T-helper 22 cell (primary cell): ENCODE results near the gene PTPRN2.

ENCODE experiments used
- DNase-seq: peaks from one replicate; pipeline ENCODE4 v3.0.0-alpha.2; 2020; ENCODE audit warnings: low read depth

PTPRN2 gene

DNA sequence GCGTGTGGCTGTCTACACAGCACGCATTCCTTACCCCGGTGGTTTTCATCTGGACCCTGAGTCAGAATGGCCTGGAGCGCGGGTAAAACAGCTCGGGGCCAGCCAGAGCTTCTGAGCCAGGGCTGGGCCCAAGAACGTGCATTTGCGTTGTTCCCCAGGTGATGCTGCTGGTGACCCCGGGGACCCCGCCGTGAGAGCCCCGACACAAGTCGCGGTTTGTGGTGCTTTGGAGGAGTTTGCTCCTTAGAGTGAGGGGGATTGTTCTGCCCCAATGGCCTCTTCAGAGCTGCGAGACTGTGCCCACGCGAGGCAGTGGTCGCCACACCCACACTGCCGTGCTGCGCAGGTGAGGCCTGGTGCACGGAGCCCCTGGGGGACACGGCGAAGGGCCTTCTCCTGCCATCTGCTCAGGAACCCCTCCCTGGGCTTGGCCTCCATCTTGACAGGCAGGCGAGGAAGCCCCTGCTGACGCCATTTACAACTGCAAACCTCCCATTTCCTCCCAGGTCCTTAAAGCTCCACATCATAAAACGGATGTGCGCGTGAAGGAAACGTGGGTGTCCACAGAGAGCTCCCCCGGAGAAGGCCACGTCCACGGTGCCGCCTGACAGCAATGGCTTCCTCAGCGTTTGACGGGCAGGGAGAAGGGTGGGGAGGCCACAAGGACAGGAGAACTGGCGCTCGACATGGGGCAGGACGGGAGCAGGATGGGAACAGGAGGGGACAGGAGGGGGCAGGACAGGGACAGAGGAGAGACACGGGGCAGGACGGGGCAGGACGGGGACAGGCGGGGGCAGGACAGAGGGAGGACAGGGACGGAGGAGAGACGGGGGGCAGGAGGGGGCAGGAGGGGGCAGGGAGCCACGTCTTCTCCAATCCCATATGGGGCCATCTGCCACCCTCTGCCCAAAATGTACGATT, 773.6 kb downstream of the PTPRN2 start:
- no peak for DNase-seq

DNA sequence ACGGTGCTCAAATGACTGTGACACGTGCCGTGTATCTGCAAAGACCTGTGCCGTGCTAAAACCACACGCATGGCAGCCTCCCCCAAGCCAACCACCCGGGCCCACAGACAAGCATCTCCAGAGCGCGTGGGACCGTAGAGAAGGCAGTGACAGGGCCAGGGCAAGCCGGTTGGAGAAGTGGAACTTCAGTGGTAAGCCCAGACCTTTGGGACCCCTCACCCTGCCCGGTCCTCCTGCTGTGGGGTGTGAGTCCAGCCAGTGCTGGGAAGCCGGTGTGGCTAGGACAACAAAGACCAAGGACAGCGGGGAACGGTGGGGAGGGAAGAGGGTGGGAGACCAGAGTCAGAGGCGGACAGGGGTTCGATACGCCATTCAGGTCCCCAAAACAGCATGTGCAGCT, 774.6 kb downstream of the PTPRN2 start:
- DNase-seq, result no peak

DNA sequence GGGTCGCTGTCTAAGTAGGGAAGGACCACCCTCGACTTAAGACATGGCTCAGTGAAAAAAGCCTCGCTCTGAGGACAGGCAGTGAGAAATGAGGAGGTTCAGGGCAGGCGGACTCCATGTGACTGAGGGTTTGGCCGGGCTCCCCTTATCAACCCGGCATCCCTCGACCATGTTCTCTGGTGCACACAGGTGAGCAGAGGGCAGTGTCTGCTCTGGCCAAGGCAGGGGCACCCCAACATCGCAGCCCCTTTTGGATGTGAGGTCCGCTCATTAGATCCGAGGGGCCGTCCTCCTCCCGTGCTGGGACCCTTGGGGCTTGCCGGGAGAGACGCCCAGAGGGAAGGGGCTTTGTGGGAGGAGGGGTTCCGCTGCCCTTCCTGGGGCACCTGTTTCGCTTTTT, 775.7 kb downstream of the PTPRN2 start:
- no peak for DNase-seq

DNA sequence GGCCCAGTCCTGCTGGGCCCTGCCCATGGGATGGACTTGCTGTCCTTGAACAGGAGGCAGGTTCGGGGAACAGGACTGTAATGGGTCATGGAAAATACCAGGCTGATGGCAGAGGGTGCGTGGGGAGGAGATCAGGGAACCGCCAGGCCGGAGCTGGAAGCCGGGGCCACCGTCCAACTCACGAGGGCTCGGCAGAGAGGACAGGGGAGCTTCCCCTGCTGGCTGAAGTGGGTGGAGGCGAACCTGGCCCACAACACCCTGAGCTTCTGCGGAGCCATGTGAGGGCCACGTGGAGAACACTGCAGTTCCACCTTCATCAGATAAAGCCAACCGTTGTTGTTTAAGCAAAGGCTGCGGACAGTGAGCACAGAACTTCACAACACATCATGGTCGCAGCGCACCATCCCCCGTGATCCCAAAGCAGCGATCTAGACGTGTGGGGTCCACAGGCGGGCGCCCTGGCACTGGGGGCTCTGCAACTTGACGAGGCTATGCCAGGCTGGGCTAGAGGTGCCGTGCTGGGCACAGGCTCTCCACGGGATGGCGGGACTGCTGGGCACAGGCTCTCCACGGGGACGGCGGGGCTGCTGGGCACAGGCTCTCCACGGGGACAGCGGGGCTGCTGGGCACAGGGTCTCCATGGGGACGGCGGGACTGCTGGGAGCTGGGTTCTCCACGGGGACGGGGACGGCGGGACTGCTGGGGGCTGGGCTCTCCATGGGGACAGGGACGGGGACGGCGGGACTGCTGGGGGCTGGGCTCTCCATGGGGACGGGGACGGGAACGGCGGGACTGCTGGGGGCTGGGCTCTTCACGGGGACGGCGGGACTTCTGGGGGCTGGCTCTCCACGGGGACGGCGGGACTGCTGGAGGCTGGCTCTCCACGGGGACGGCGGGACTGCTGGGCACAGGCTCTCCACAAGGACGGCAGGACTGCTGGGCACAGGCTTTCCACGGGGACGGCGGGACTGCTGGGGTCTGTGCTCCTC, 777.5 kb downstream of the PTPRN2 start:
- no peak for DNase-seq

DNA sequence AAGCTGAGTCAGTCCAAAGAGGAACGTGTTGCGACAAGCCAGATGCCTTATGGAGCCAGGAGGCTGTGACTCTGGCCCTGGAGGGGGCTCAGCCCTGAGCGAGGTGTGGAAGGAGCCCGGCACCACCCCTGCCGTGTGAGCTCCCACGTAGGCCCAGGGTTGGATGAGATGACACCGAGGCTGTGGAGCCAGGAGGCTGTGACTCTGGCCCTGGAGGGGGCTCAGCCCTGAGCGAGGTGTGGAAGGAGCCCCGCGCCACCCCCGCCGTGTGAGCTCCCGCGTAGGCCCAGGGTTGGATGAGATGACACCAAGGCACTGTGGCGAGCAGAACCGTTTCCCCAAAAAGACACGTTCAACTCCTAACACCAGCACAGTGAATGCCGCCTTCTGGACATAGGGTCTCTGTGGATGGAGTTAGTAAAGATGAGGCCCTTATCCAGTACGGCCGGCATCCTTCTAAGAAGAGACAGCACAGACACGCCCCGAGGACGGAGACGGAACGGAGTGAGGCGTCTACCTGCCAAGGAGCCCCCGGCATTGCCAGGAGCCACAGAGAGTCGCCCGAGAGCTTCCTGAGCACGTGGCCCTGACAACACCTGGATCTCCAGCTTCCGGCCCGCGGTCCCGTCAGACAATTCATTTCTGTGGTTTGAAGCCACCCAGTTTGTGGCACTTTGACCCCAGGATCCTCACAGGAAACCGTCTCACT, 778.3 kb downstream of the PTPRN2 start:
- no peak for DNase-seq

DNA sequence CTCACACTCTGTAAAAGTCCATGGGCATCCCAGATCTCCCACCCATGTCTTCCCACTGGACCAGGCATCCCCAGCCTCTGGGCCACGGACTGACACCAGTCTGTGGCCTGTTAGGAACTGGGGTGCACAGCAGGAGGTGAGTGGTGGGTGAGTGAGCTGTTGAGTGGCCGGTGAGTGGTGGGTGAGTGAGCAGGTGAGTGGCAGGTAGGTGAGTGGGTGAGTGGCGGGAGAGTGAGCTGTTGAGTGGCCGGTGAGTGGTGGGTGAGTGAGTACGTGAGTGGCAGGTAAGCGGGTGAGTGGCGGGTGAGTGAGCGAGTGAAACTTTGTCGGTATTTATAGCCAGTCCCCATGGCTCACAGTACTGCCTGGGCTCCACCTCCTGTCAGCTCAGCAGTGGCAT, 779.6 kb downstream of the PTPRN2 start:
- DNase-seq, result no peak

DNA sequence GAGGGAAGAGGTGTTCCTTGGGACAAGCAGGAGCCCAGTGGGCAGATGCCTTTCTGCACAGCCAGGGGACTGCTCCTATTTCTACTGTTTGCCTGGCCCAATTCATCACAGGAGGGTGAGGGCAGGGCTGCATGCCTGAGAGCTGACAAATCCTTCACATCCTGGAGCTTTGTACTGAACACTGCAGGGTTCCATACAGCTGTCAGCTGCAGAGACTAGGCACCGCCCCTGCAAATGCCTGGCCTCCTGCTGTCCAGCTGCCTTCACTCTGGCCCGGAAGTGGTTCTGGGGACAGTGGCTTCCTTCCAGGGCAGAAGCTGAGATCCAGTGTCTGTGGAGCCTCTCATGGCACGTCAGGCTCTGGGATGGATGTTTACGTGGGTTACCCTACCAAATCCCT, 780.1 kb downstream of the PTPRN2 start:
- no peak for DNase-seq

DNA sequence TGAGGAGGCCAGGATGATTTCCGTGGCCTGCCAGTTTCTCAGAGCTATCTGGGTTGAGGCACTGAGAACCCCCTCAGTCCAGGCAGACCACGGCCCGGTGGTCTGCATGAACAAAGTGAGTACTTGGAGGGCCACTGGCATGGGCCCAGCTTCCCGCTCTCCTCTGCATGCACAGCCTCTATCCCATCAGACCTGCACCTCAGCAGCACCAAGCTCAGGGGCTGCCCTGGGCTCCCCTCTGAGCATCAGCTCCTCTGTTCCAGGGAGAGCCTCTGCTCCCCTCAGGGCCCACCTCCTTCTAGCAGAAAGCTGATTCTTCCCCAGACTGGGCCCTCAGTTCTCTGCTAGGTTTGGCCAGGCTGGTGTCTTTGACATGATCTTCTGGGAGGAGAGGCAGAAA, 780.9 kb downstream of the PTPRN2 start:
- DNase-seq, result no peak

DNA sequence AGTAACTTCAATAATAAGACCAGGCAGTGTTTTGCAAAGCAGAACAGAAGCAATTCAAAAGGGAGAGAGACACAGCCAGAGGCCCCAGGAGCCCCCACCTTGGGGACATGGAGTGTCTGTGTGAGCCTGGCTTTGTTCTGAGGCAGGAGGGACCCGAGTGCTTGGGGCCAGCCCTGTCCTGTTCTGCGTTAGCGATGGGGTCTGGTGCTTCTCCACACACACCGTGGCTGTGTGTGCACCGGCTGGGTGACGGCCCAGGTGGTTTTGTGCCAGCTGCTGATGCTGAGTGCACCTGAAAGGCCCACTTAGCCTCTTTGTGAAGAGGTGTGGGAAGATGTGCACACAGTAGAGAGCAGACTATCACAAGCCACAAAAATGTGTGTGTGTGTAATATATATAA, 781.9 kb downstream of the PTPRN2 start:
- DNase-seq, result no peak

DNA sequence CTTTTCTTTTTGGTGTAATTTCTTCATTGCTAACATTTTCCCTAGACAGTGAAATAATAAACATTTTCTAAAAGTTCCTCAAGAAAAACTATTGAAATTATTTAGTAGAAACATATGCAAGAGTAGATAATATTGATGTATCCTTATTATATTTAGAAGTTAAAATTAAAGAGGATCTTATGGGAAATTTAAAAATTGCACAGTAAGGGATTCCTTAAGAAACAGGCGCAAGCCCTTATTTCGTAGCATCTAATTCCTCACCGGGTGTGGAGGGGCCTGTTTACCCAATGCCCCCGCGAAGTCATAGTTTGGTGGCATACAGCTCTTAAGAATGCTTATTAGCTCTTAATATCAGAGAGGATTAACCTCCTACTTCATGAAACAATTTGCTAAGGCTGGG, 783.7 kb downstream of the PTPRN2 start:
- no peak for DNase-seq

DNA sequence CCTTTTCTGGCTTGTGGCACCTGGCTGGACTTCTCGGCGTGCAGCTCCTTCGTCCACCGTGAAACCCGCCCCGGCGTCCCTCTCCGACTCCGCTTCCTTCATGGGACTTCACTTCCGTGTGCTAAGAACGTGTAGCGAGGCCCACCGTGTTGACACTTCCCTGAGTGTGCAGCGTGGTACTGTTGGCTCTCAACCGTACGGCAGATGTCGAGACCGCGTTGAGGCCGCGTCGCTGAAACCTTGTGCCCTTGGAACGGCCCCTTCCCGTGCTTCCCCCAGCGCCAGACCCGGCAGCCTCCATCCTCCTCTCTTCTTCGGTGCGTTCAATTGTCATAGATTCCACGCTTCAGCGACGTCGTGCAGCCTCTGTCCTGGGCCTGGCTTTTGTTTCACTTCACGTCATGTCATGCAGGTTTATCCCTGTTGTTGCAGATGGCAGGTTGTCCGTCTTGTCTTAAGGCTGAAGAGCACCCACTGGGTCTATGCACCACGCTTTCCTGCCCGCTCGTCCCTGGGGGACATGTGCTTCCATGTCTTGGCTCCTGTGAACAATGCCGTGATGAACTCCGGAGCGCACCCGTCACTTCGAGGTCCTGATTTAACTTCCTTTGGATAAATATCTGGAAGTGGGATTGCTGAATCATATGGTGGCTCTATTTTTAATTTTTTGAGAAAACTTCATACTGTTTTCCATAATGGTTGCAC, 785.5 kb downstream of the PTPRN2 start:
- no peak for DNase-seq

DNA sequence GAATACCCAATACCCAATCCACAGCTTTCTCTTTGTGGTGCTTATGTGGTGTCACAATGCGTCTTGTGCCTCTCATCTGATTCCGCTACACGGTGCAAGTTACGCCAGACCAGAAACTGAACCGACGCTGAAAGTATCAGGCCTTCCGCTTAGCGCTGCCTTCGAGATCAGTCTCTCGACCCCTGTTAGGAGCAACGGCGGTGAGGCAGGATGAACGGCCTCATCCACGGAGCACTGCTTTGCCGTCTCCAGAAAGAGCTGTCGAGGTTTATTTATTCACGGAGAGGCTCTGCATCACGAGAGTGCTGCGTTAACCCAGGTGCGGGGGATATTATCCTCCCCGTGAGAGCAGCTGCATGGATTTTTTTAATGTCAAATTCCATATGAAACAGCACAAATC, 786.5 kb downstream of the PTPRN2 start:
- DNase-seq, result no peak

DNA sequence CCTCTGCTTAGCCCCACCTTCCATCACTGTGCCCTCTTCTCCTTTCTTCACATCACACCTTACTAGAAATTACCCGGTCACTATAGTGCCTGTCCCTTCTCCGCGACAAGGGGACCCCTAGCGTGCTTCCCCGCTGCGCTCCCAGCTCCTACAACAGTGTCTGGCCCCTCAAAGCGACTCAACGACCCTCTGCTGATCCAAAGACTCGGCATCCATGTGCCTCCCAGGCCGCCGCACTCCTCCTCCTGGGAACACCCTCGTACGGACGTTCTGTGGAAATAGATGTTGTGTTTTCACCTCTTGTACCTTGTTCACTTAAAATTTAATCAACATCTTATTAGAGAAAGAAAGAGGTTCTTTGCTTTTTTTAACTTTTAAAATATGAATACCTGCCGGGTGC, 787.3 kb downstream of the PTPRN2 start:
- DNase-seq, result no peak

DNA sequence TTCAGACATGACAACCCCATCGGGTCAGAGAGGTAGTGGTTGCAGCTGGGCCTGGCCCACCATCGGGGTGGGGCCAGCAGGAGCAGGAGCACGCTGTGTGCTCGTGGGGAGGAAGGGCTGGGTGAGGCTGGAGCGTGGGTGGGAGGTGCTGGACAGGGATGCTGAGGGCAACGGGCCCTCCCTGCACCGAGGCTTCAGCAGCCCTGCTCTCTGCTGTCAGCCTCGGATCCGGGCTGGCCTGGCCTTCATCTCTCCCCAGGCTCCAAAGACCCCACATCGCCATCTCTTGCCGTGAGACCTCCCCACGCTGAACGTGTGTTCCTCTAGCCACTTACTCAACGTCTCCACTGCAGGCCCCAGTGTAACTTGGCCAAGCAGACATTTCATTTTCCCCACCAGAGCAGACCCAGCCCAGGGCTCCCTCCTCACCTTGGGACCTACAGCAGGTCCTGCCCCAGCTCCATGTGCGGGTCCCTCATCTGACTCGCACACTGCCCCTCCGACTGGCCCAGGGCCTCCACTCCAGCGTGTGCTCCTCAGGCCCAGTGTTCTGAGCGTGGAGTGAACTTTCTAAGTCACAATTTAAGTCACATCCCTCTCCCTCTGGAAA, 788.4 kb downstream of the PTPRN2 start:
- DNase-seq, result no peak

DNA sequence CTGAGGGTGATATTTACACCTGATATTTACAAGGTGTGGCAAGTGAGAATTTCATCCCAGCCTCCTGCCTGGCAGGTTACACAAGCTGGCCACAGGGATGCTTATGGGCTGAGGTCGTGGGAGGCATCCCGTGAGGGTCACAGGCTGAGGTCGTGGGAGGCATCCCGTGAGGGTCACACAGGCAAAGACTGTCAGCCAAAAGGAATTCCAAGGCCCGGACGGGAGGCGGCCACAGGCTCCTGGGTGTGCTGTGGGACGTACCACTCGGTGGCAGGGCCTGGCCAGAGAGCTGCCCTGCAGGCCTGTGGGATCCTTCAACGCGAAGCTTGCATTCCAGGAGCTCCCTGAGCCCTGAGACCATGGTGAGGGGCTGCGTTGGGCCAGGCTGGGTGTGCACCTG, 790.3 kb downstream of the PTPRN2 start:
- no peak for DNase-seq

DNA sequence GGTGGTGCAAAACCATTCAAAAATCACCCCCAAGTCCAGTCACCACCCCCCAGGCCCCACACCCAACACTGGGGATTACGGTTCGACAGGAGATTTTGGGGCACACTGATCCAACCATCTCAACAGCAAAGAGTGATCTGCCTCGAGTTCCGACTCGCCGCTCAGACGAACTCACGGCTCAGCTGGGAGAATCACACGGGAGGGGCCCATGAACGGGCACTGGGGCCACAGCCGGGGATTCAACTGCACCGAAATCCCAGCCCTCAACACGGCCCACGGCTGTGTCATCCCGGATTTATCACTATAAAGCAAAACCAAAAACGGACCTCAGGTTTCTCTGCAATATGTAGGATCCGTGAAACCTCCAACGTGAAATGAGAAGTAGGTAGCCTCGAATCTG, 790.8 kb downstream of the PTPRN2 start:
- no peak for DNase-seq

DNA sequence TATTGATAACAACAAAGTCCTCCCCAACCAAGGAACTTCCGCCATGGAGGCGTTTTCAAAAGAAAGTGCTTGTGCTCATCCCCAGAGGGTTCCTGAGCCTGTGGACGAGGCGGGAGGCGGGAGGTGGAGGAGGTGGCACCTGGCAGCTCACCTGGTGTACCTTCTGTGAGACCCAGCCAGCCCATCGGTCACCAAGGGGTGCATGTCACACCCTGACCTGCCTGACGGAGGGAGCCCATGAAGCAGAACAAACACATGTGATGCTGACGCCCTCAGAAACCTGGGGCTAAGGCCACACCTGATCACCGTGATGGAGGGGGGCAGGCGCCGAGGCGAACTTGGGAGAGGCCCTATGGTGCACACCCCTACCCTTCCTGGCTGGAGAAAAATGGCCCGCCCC, 792.0 kb downstream of the PTPRN2 start:
- DNase-seq, result no peak

DNA sequence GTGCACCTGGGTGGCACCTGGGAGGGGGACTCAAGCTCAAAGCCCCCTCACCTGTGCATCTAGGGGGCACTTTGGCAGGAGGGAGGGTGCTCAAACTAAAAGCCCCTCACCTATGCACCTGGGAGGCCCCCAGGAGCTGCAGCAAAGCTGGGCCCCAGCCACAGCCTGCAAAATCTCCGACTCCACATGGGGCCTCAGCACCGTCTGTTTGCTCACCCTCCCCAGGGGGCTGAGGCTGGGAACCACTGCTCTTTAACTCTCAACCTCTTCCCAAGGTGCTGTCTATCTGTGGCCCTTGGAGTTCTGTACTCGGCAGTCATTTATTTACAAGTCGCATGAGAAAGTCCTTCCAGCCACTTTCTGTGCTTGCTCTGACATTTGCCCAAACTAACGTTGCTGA, 792.4 kb downstream of the PTPRN2 start:
- no peak for DNase-seq

DNA sequence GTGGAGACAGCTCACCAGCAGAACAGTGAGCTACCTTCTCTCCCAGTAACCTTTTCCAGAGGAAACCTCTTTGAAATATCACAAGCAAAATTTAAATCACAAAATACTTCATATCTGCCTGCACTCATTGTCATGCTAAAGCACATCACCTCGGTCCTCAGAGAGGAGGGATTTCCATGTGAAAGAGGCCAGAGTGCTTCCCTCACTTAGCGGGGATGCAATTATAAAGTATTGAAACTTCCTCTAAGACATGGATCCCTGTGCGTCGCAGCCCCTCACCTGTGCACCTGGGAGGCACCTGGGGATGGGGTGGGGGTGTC, 792.9 kb downstream of the PTPRN2 start:
- no peak for DNase-seq

DNA sequence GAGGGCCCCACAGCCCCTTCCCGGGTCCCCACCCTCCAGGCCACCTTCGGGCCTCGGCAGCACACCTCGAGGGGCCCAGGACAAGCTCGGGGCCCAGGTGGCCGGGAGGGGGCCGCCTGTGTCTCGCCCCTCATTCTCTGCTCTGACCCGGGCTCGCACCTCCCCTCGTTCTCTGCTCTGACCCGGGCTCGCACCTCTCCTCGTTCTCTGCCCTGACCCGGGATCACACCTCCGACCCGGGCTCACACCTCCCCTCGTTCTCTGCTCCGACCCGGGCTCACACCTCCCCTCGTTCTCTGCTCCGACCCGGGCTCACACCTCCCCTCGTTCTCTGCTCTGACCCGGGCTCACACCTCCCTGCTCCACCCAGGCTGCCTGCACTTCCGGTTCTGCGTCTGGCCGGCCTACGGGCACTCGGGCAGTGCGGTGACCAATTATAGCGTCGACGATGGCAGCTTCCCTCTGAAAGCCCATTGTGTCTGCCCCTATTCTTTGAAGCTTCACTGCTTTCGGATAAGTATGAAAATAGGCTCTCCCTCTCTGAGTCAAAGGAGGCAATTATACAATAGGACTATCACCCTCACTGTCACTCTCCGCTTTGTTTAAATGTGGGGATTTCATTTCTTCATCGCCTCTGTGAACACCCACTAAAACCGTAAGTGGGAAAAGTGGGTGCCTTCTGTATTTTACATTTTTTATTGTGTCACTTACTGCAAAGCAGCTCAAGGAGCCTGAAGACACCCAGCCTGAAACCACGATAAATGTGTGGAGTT, 793.5 kb downstream of the PTPRN2 start:
- no peak for DNase-seq

DNA sequence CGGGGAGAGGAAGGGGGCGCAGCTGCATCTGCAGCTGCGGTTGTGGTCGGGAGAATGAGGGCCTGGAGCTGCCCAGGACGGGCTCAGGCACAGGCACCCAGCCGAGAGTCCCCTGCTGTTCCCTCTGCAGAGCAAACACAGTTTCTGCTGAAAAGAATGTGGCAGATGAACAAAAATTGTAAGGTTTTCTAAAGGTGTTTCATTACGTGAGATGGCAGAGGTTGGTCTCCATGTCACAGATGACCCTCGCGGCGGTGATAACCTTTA, 794.6 kb downstream of the PTPRN2 start:
- DNase-seq, result no peak
